ENCODE results near the gene ACOX1.

DNA sequence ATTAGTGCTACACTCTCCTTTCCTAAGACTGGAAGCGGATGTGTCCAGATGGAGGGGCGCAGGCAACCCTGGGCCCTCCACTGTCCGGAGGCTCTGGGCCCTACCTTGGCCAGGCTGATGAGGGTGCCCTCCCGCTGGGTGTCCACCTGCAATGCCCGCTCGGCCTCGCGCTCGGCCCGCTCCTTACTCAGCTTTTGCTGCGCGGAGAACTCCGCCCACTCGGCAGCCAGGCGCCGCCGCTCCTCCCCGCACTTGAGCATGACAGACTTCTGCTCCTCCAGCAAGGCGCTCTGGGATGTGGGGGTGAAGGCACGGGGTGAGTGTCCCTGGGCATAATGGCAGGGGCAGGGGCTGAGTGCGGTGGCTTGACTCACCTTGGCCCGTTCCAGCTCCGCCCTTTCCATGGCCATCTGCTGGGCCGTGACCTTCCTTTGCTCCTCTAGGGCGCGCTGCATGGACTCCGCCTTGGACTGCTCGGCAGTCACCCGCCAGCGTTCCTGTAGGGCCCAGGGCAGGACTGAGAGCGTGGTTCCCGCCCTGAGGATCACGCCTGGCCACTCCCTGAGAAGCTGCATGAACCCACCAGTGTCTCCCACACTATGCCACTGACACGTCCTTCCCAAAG lies 64.2 kb downstream of the ACOX1 start:
- TF ChIP-seq TAF1 (IDR thresholded peaks at IDR 0.05; ENCODE audit: borderline replicate concordance, low read depth, low read length): no peak
- no peak for TF ChIP-seq POLR2A (IDR thresholded peaks at IDR 0.05; ENCODE audit: low read depth, low read length)
- TF ChIP-seq POLR2AphosphoS5 (IDR thresholded peaks at IDR 0.05; ENCODE audit: low read depth, low read length): no peak
